ENCODE results near the gene EIF3D. TPM values are rescaled to one million over a fixed set of nuclear protein-coding genes. Genes with fewer than 3 reads are reported as not detected.

EIF3D gene
- total RNA-seq, 1 experiment from 2014 or later, result 706 TPM

DNA sequence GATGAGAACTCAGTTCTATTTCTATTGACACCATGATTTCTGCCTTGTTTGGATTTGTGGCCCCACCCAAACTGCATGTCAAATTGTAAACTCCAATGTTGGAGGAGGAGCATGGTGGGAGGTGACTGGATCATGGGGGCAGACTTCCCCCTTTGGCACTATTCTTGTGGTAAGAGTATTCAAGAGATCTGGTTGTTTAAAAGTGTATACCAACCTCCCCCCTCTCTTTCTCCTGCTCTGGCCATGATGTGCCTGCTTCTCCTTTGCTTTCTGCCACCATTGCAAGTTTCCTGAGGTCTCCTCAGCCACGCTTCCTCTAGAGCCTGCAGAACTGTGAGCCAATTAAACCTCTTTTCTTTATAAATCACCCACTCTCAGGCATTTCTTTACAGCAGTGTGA, 14.2 kb downstream of the EIF3D start:
- DNase-seq (ENCODE audit: low read depth), result no peak
- in situ Hi-C loops (cut with HindIII; ENCODE audit: low pct_unique_long_range_greater_than_20kb, low sequenced_read_pairs), result no loop called here

DNA sequence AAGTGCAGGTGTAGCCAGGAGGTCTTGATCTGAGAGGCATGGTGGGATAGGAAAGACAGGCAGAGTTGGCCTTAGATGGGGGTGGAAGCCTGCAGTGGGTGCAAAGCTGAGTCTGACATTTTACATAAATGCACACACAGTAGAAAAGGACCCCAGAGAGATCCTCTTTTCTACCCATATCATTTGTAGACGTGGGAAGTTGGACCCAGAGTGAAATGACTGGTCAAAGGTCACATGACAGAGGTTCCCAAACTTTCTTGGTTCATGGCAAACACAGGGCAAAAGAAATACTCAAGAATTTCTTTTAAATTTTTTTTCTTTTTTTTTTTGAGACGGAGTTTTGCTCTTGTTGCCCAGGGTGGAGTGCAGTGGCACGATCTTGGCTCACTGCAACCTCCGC, 16.0 kb downstream of the EIF3D start:
- DNase-seq (ENCODE audit: low read depth), result no peak
- in situ Hi-C loops (cut with HindIII; ENCODE audit: low pct_unique_long_range_greater_than_20kb, low sequenced_read_pairs), result no loop called here

GRCh38 chr22:36512333-36512732, 16.6 kb downstream of the EIF3D start:
- in situ Hi-C loops (cut with HindIII; ENCODE audit: low pct_unique_long_range_greater_than_20kb, low sequenced_read_pairs), result no loop called here
- DNase-seq (ENCODE audit: low read depth), result no peak

GRCh38 chr22:36510966-36511881, 17.7 kb downstream of the EIF3D start:
- DNase-seq (ENCODE audit: low read depth), result peak; percentile 94
- in situ Hi-C loops (cut with HindIII; ENCODE audit: low pct_unique_long_range_greater_than_20kb, low sequenced_read_pairs), result no loop called here

GRCh38 chr22:36510384-36510783, 18.6 kb downstream of the EIF3D start:
- in situ Hi-C loops (cut with HindIII; ENCODE audit: low pct_unique_long_range_greater_than_20kb, low sequenced_read_pairs), result no loop called here
- DNase-seq (ENCODE audit: low read depth), result peak; percentile 75

- in situ Hi-C loops (cut with HindIII; ENCODE audit: low pct_unique_long_range_greater_than_20kb, low sequenced_read_pairs), result no loop called here
- DNase-seq (ENCODE audit: low read depth), result no peak
Measured at GRCh38 chr22:36507518-36508010, 21.4 kb downstream of the EIF3D start.

DNA sequence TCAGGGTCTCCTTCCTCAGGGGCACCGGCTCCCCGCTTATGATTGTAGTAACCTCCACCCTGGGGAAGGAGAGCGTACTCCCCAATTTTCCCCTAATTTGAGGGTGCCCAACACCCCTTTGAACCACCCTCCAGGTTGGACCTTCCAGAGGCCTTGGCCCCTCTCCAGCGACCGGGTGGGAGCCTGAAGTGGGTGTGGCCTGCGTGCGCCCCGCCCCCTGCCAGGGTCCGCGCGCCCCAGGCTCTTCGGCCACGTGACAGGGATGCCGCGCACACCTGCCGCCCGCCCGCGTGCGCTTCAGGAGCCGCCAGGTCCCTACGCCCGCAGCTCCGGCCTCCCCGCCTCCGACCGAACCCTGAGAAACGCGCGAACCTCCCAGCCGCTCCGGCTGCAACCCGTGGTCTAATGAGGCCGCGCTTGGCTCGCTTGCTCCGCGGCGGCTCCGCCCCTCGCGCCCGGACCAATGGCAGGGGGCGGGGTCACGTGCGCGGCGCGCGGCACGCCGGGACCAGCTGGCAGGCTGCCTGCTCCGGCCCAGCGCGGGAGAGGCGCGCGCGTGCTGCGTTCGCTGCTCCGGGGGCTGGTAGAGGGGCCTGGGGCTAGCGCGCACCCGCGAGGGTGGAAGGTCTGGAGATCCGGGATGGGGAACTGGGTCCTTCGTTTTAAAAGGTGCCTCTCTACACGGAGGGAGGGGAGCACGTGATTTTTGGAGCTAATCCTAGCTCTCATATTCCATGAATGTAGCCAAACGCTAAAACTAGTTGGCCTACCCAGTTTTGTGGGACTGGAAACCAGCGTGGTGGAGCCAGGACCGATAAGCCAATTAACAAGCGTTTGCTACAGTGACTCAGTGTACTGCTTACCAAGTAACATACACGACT, 22.1 kb downstream of the EIF3D start, which contains the start of gene FOXRED2:
TSS of gene FOXRED2 (minus strand) at position 404 of the 881 bp plus-strand sequence. CDS start 618 bp downstream, outside the sequence.
- DNase-seq (ENCODE audit: low read depth), result peak; percentile 91
- in situ Hi-C loops (cut with HindIII; ENCODE audit: low pct_unique_long_range_greater_than_20kb, low sequenced_read_pairs), result no loop called here

GRCh38 chr22:36505998-36506635, 22.8 kb downstream of the EIF3D start:
- in situ Hi-C loops (cut with HindIII; ENCODE audit: low pct_unique_long_range_greater_than_20kb, low sequenced_read_pairs), result no loop called here
- no peak for DNase-seq (ENCODE audit: low read depth)

DNA sequence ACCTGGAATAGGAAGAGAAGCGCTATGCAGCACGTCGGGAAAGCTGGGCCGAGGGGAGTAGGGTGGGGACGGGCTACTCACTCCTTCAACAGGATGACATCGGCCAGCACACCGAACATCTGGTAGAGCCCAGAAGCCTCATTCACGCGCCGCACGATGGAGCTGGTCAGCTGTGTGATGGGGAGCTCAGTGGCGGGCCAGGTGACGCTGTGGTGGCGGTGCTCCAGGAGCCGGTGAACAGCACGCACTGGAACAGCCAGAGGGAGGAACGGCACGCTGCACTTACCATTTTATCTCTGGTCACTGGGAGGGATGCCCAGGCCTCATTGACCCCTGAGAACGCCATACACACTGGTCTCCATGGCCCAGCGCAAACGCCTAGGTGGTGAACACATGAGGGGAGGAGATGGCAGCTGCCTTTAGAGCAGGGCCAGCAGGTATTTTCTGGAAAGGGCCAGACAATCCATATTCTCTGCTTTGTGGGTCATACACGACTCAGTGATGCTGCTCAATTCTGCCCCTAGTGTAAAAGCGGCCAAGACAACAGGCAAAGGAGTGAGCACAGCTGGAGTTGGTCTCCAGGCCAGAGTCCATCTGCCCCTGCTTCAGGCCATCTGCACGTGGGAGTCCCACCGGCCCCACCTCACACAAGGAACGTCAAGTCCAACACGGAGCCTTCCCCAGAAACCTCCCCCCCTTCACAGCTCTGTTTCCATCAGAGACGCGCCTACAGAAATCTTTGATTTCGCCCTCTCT, 30.9 kb downstream of the EIF3D start:
- in situ Hi-C loops (cut with HindIII; ENCODE audit: low pct_unique_long_range_greater_than_20kb, low sequenced_read_pairs), result no loop called here
- DNase-seq (ENCODE audit: low read depth), result no peak

- DNase-seq (ENCODE audit: low read depth), result no peak
- in situ Hi-C loops (cut with HindIII; ENCODE audit: low pct_unique_long_range_greater_than_20kb, low sequenced_read_pairs), result no loop called here
Measured at GRCh38 chr22:36493690-36494110, 35.3 kb downstream of the EIF3D start.

DNA sequence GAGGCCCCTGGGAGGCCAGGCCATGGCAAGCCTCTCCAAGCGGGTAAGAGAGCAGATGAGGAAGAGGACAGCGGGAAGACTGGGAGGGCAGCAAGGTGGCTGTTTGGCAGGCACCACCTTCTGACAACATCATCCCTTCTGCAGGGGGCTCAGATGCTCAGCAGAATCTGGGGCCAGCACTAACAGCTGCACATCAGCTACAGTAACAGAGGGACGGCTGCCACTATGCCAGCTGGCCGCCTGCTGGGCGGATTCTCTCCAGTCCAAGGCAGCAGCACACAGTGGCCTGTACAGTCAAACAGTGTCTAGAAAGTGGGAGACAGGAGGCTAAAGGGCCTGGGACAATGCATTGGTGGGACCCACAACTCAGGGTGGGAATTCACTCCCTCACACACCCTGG, 36.9 kb downstream of the EIF3D start:
- in situ Hi-C loops (cut with HindIII; ENCODE audit: low pct_unique_long_range_greater_than_20kb, low sequenced_read_pairs), result no loop called here

GRCh38 chr22:36491155-36491554, 37.8 kb downstream of the EIF3D start:
- peak; percentile 18 for DNase-seq (ENCODE audit: low read depth)
- in situ Hi-C loops (cut with HindIII; ENCODE audit: low pct_unique_long_range_greater_than_20kb, low sequenced_read_pairs), result no loop called here

More for the DNA sequence above, 36.9 kb downstream of the EIF3D start:
- DNase-seq (ENCODE audit: low read depth), result no peak

GRCh38 chr22:36486619-36487384, 42.2 kb downstream of the EIF3D start:
- peak; percentile 23 for DNase-seq (ENCODE audit: low read depth)
- in situ Hi-C loops (cut with HindIII; ENCODE audit: low pct_unique_long_range_greater_than_20kb, low sequenced_read_pairs), result no loop called here

DNA sequence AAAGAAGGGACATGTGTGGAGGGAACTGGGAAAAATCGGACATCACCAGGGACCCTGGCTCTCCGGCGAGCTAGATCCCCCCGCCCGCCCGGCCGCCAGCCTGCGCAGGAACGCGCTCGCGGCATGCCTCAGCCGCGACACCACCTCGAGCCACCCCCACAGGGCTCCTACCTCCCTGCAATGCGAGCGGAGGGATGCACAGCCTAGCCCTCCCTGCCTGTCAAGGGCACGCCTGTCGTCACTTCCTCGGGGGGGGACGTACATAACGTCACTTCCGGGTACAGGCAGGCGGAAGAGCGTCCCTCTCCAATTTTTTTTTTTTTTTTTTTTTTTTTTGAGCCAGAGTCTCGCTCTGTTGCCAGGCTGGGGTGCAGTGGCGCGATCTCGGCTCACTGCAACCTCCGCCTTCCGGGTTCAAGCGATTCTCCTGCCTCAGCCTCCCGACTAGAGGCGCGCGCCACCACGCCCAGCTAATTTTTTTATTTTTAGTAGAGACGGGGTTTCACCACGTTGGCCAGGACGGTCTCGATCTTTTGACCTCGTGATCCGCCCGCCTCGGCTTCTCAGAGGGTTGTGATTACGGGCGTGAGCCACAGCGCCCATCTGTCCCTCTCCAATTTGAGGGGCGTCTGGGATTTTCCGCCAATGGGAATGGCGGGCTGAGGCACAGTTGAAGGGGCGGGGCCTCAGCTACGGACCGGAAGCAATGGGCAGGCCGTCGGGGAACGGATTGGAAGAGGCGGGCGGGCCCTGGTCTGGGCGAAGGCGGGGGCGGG, 47.4 kb downstream of the EIF3D start, which contains the start of gene TXN2:
TSS of gene TXN2 (minus strand) at position 248 of the 776 bp plus-strand sequence. CDS start 803 bp downstream, outside the sequence.
- in situ Hi-C loops (cut with HindIII; ENCODE audit: low pct_unique_long_range_greater_than_20kb, low sequenced_read_pairs), result no loop called here
- peak; percentile 97 for DNase-seq (ENCODE audit: low read depth)

DNA sequence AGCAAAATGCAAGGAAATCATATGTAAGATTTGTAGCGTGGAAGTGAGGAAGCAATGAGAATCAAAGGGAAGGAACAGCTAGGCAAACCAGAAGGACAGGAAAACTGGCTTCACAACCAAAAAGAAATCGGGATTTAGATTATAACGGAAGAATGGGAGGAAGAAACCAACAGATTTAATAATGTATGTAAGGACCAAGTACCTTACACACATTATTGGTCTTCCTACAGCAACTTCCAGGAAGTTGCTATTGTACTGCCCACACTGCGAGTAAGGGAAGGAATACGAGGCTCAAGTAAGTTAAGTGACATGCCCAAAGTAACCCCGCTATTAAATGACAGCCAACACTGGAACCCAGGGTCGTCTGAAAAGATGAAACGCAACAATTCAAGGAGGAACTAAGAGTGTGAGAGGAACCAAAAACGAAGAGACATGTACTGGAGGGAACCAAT, 48.0 kb downstream of the EIF3D start:
- in situ Hi-C loops (cut with HindIII; ENCODE audit: low pct_unique_long_range_greater_than_20kb, low sequenced_read_pairs), result no loop called here
- no peak for DNase-seq (ENCODE audit: low read depth)

GRCh38 chr22:36478966-36479365, 50.0 kb downstream of the EIF3D start:
- in situ Hi-C loops (cut with HindIII; ENCODE audit: low pct_unique_long_range_greater_than_20kb, low sequenced_read_pairs), result no loop called here
- DNase-seq (ENCODE audit: low read depth), result no peak
